PC-9 (cell line): ENCODE measurements around the gene ASRGL1.
"Not testable (repeated sequence)": the region's sequence is repeated elsewhere in the genome, so short reads cannot be mapped to it uniquely, and the experiment has no call there.

Source experiments
- EZH2 ChIP-seq: fragments of 200-600 bp; sonication (generic); IDR thresholded peaks from 2 replicates; pipeline ENCODE4 v1.8.0; 2017; ENCODE audit warnings: antibody characterized with exemption, low read depth
- TF ChIP-seq, protein P1 (sequence below): fragments of 200-600 bp; sonication (generic); conservative IDR thresholded peaks from 2 replicates; pipeline ENCODE4 v1.6.1; 2017; ENCODE audit warnings: mixed run types, antibody characterized with exemption, mild to moderate bottlenecking, moderate library complexity

DNA sequence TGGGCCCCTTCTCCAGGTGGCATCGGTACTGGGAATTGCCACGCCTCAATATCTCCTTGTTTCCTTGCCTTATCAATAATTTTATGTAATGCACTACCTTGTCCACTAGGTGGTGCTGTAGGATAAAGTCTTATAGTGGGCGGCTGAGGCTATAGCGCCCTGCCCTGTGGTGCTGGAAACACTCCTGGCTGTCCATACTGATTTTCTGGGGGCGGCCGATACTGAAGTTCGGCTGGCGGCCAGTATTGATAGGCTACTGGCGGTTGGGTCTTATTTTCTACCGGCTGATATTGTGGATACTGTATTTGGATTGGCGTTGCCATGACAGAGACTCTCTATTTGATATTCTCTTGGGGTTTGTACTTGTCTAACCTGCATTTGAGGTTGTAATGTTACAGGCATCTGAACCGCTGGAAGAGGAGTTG lies 43.6 kb downstream of the ASRGL1 start:
- TF ChIP-seq EZH2, result not testable (repeated sequence)
- TF ChIP-seq, protein P1, sequence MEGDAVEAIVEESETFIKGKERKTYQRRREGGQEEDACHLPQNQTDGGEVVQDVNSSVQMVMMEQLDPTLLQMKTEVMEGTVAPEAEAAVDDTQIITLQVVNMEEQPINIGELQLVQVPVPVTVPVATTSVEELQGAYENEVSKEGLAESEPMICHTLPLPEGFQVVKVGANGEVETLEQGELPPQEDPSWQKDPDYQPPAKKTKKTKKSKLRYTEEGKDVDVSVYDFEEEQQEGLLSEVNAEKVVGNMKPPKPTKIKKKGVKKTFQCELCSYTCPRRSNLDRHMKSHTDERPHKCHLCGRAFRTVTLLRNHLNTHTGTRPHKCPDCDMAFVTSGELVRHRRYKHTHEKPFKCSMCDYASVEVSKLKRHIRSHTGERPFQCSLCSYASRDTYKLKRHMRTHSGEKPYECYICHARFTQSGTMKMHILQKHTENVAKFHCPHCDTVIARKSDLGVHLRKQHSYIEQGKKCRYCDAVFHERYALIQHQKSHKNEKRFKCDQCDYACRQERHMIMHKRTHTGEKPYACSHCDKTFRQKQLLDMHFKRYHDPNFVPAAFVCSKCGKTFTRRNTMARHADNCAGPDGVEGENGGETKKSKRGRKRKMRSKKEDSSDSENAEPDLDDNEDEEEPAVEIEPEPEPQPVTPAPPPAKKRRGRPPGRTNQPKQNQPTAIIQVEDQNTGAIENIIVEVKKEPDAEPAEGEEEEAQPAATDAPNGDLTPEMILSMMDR, result peak; percentile 99
